RWPE2 (cell line): Measurements from ENCODE around the gene GC.

Experiments used
- ATAC-seq: fragments of 200-7000 bp; cut with Tn5 transposase; 3 replicates; pipeline ENCODE4 v1.9.1; 2021; ENCODE audit warnings: low read depth
- DNase-seq: peaks from one replicate; pipeline ENCODE4 v3.0.0-alpha.2; 2020; ENCODE audit warnings: low spot score
- H3K27ac ChIP-seq: fragments of 450-650 bp; 2 replicates; pipeline ENCODE4 v1.5.1; 2017; ENCODE audit warnings: mild to moderate bottlenecking; ENCODE audit not compliant: poor library complexity, severe bottlenecking
- H3K27me3 ChIP-seq: fragments of 250-450 bp; sonication (Bioruptor Pico); 2 replicates; pipeline ENCODE4 v1.5.1; 2021; ENCODE audit warnings: mild to moderate bottlenecking, moderate library complexity; ENCODE audit not compliant: insufficient read depth, poor library complexity, severe bottlenecking
- H3K36me3 ChIP-seq: fragments of 250-450 bp; sonication (Bioruptor Pico); 2 replicates; pipeline ENCODE4 v1.5.1; 2020; ENCODE audit warnings: low read depth, mild to moderate bottlenecking, moderate library complexity
- H3K4me1 ChIP-seq: fragments of 250-450 bp; sonication (Bioruptor Pico); 2 replicates; pipeline ENCODE4 v1.5.1; 2021; ENCODE audit warnings: mild to moderate bottlenecking, moderate library complexity; ENCODE audit not compliant: insufficient read depth, poor library complexity, severe bottlenecking
- H3K4me3 ChIP-seq: fragments of 250-450 bp; sonication (Bioruptor Pico); 2 replicates; pipeline ENCODE4 v1.5.1; 2021; ENCODE audit warnings: mild to moderate bottlenecking, moderate library complexity; ENCODE audit not compliant: severe bottlenecking
- H3K9me3 ChIP-seq: fragments of 250-450 bp; sonication (Bioruptor Pico); 2 replicates; pipeline ENCODE4 v1.5.1; 2021; ENCODE audit warnings: mild to moderate bottlenecking, moderate library complexity; ENCODE audit not compliant: severe bottlenecking
- CTCF ChIP-seq: fragments of 450-650 bp; IDR thresholded peaks from one replicate; pipeline ENCODE4 v1.5.1; 2017; ENCODE audit warnings: mild to moderate bottlenecking, moderate library complexity; ENCODE audit not compliant: poor library complexity, severe bottlenecking

Gene GC

DNA sequence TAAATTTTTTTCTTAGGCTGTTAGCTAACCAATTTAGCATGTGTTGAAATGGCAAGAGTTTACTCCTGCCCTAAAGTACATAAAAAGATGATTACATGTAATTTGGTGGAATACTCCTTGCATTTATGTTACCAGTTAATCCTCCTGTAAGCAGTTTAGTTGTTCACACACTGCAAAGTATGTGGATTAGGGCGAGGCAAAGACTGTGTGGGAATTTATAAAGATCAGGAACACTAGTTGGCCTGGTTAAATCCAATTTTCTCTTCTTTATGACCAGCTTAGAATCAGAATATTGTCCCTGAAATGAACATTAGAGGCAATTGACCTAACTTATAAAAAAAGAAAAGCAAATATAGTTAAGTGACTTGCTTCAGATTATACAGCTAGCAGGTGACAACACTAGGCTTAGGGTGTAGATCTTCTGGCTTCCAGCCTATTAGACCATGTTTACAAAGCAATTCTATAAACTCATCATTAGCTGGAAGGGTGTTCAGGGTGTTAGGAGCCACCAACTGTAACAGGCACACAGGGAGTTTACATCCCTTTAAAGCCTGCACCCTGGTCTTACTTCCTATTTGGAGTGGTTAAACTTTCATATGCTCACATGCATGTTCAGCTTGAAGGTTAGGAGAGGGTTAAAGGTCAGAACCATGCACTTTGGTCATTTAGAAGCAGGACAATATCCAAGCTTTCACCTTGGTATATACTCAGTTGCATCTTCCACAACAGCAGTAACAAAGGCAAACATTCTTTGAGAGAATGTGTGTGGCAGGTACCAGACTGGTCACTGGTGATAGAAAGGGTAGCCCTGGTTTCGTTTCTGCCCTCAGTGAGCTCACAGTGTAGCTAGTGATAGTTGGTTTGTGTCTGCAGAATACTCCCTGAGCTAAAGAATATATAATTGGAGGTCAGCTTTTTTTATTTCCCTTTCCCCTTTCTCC, 72.6 kb downstream of the GC start:
- DNase-seq (no peak), ATAC-seq (no peak)
- Histone ChIP-seq H3K36me3 (no peaks in the 10 kb centered on the region), H3K9me3 (no peaks in the 10 kb centered on the region), H3K4me1 (no peaks in the 10 kb centered on the region), H3K27ac (no peak overlapping the region), H3K27me3 (no peaks in the 10 kb centered on the region), H3K4me3 (no peak overlapping the region)
- no peak for TF ChIP-seq CTCF

- no peak for DNase-seq
- Histone ChIP-seq H3K36me3 (no peaks in the 10 kb centered on the region), H3K27ac (no peak overlapping the region), H3K9me3 (no peaks in the 10 kb centered on the region), H3K4me1 (no peaks in the 10 kb centered on the region), H3K27me3 (no peaks in the 10 kb centered on the region), H3K4me3 (no peak overlapping the region)
- peak; percentile 49 for TF ChIP-seq CTCF
- ATAC-seq: peak; percentile 46; the same call in 1 of the 3 replicates
These were observed 73.9 kb downstream of the GC start for GRCh38 chr4:71709961-71710360.

GRCh38 chr4:71698141-71698540, 85.7 kb downstream of the GC start:
- no peak for TF ChIP-seq CTCF
- ATAC-seq (no peak), DNase-seq (no peak)
- Histone ChIP-seq H3K27ac (no peak overlapping the region), H3K9me3 (no peaks in the 10 kb centered on the region), H3K4me3 (no peak overlapping the region), H3K4me1 (no peaks in the 10 kb centered on the region), H3K36me3 (no peaks in the 10 kb centered on the region), H3K27me3 (peaks cover 4% of the 10 kb centered on the region)

DNA sequence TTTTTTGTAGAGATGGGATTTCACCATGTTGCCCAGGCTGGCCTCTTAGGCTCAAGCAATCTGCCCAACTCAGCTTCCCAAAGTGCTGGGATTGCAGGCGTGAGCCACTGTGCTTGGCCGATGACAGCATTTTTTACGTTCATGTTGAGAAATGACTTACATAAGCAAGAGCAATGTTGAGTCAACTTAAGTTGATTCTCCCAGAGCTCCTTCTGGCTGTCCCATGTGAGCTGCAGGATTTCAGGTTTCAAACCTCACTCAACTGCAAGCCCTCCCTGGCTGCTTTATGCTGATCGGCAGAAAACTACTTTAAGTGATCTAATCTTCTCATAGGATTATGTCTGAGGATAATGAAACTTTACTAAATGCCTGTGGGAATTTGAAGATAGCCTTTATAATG, 86.8 kb downstream of the GC start:
- Histone ChIP-seq H3K27ac (no peak overlapping the region), H3K4me1 (no peaks in the 10 kb centered on the region), H3K9me3 (no peaks in the 10 kb centered on the region), H3K27me3 (peaks cover 4% of the 10 kb centered on the region), H3K4me3 (no peak overlapping the region), H3K36me3 (no peaks in the 10 kb centered on the region)
- ATAC-seq (no peak), DNase-seq (no peak)
- TF ChIP-seq CTCF: no peak

GRCh38 chr4:71694961-71695360, 88.9 kb downstream of the GC start:
- DNase-seq: no peak
- no peaks in the 10 kb centered on the region for H3K9me3 ChIP-seq
- no peak for ATAC-seq
- H3K36me3 ChIP-seq: no peaks in the 10 kb centered on the region
- no peak for TF ChIP-seq CTCF
- no peaks in the 10 kb centered on the region for H3K4me1 ChIP-seq
- H3K27ac ChIP-seq: no peak overlapping the region
- H3K4me3 ChIP-seq: no peak overlapping the region
- no peaks in the 10 kb centered on the region for H3K27me3 ChIP-seq
